Right cardiac atrium (tissue), 5 donors: Measurements from ENCODE around the gene CNFN. TPM values are rescaled to one million over a fixed set of nuclear protein-coding genes. Genes with fewer than 3 reads are reported as not detected.

Experiments
- ATAC-seq, 2 donors: fragments of 200-7000 bp; cut with Tn5 transposase; one replicate each; pipeline versions ENCODE4 v1.8.0 to v1.9.1; 2020; ENCODE audit warnings: moderate library complexity in 2 of 2, mild to moderate bottlenecking in 1 of 2
- DNase-seq, 3 donors: peaks; one replicate each; pipeline ENCODE4 v3.0.0-alpha.2; 2020
- H3K27ac ChIP-seq: one replicate; pipeline ENCODE4 v1.5.1; 2013; ENCODE audit warnings: mild to moderate bottlenecking, low read length, control low read depth, moderate library complexity
- H3K27me3 ChIP-seq: one replicate; pipeline ENCODE4 v1.6.1; 2013; ENCODE audit not compliant: control insufficient read depth, insufficient read depth
- H3K4me1 ChIP-seq: one replicate; pipeline ENCODE4 v1.6.1; 2013; ENCODE audit warnings: low read length; ENCODE audit not compliant: control insufficient read depth, insufficient read depth
- H3K4me3 ChIP-seq: one replicate; pipeline ENCODE4 v1.5.1; 2013; ENCODE audit warnings: low read length, control low read depth
- H3K9me3 ChIP-seq: one replicate; pipeline ENCODE4 v1.6.1; 2013; ENCODE audit warnings: low read length; ENCODE audit not compliant: control insufficient read depth
- WGBS: extraction: QIAGEN DNeasy Blood & Tissue Kit; methylation state at CpG from one replicate; pipeline ENCODE4 v1.1.7; 2013; 5-methylcytosine and 5-hydroxymethylcytosine counted together
- intact Hi-C, 4 donors: fragments of 100-400 bp; cut with DNase I; formaldehyde crosslinking; loops; one replicate each; pipeline versions ENCODE4 v1.11.0 to v1.14.0; 2022 to 2023
- polyA plus RNA-seq: library from polyadenylated mRNA; stranded (reverse); fragments of 200-250 nt; gene quantifications from one replicate; pipeline ENCODE4 v1.2.3, GENCODE V29; 2013
- total RNA-seq, 4 donors: library from RNA; stranded (reverse); fragmentation: NEBNext Ultra II Directional; extraction: Animal tissue kit (Norgen Biotek cat#: 25700); gene quantifications; one replicate each; pipeline ENCODE4 v1.2.1, GENCODE V29; 2021
- donor health status: healthy with polysubstance abuse.
- donor health status: DM: no; HTN: yes; CAD: no.
- donor health status: DM: no; HTN: no; CAD: no.
- donor health status: DM: no; HTN: yes; CAD: no; lungs with severe emphysema.
- donor health status: DM: yes; HTN: yes; CAD: no.

CNFN gene
- total and polyA plus RNA-seq, 5 donors: 0.50 to 1.9 (median 0.78) TPM; not detected in 1

DNA sequence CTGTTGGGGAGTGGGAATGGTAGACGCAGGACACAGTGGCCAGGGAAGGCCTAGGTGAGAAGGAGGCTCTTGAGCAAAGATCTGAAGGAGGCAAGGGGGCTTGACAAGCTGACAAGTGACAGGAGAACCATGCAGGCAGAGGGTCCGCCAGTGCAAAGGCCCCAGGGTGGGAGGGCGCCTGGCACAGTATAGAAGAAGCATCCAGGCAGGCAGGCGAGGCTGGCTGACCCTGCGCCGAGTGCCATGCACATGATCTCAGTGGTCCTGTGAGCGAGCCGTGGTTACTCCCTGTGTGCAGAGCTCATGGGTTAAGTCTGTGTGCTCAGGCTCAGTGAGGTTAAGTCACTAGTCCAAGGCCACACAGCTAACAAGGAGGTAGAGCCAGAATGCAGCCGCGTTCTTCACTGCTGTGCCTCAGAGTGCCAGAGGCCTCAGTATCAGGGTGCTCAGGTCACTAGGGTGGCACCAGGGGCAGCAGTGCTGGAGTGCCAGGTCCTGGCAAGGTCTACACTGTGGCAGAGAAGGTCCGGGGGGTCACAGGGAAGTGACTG is 15.2 kb downstream of the CNFN start:
- DNase-seq: peak in 1 of 3 donors; percentile 38
- H3K27ac ChIP-seq: no peak overlapping the region
- no peaks in the 10 kb centered on the region for H3K27me3 ChIP-seq
- intact Hi-C loops: no loop called here
- 96% methylated on average over 11 of the region's 11 CpGs for WGBS
- H3K4me1 ChIP-seq: no peaks in the 10 kb centered on the region
- H3K9me3 ChIP-seq: no peaks in the 10 kb centered on the region
- no peak overlapping the region for H3K4me3 ChIP-seq
- ATAC-seq: no peak

DNA sequence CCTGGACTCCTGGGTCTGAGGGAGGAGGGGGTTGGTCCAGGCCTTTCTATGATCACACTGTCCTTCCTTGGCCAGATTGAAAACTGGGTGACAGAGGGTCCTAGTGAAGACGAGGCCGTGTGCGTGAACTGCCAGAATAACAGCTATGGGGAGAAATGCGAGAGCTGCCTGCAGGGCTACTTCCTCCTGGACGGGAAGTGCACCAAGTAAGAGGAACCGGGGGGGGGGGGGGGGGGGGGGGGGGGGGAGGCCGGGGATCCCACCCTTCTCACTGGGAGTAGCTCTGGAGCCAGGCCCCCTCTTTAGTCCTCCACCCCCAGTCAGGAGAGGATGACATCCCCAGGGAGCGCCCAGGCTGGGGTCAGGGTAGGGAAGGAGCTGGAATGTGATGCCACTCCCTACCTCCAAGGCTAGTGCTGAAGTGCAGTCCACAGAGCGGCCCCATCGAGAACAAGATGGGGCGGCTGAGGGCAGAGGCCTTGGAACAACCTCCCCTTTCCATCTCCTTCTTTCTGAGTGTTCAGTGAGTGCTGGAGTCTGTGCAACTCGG is 19.4 kb downstream of the CNFN start:
- Histone ChIP-seq H3K9me3 (no peaks in the 10 kb centered on the region), H3K4me1 (no peaks in the 10 kb centered on the region), H3K27me3 (no peaks in the 10 kb centered on the region), H3K4me3 (no peak overlapping the region), H3K27ac (no peak overlapping the region)
- 76% methylated on average over 12 of the region's 12 CpGs for WGBS
- intact Hi-C loops: no loop called here
- ATAC-seq: no peak
- DNase-seq: peak in 1 of 3 donors; percentile 19

DNA sequence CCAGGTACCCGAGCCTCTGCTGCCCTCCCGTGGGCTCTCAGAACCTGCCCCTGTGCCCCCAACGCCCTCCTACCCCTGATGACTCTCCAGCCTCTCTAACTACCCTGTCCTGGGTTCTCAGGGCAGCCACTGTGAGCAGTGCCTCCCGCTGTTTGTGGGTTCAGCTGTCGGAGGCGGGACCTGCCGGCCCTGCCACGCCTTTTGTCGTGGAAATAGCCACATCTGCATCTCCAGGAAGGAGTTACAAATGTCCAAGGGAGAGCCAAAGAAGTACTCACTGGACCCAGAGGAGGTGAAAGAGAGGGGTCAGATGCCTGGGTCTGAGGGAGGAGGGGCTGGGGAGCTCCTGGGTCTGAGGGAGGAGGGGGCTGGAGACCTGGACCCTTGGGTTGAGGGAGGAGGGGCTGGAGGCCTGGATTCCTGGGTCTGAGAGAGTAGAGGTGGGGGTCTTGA is 20.0 kb downstream of the CNFN start:
- Histone ChIP-seq H3K4me1 (no peaks in the 10 kb centered on the region), H3K27me3 (no peaks in the 10 kb centered on the region), H3K9me3 (no peaks in the 10 kb centered on the region), H3K27ac (no peak overlapping the region), H3K4me3 (no peak overlapping the region)
- ATAC-seq (no peak), DNase-seq (no peak)
- 78% methylated on average over 9 of the region's 9 CpGs for WGBS
- intact Hi-C loops: no loop called here

DNA sequence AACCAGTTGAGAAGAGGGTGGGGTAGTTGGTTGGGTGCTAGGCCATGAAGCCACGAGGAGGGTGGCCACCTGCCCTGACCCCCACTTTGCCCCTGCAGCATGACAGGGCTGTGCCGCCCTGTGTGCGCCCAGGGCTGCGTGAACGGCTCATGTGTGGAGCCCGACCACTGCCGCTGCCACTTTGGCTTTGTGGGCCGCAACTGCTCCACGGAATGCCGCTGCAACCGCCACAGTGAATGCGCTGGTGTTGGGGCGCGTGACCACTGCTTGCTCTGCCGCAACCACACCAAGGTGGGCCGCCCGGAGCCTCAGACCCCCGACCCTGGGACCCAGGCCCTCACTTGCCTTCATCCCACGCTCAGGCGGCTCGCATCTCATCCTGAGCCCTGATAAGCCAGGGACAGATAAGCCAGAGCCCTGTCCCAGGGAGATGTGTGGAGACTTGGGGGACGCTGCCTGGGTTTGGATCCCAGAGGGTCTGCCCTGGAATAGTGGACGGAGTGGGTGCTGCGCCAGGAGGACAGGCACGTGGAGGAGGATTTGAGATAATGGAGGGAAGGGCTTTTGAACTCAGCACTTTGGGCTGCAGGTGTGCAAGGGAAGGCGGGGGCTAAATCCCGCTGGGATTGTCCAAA is 20.5 kb downstream of the CNFN start:
- ATAC-seq (no peak), DNase-seq (no peak)
- Histone ChIP-seq H3K4me3 (no peak overlapping the region), H3K9me3 (no peaks in the 10 kb centered on the region), H3K4me1 (no peaks in the 10 kb centered on the region), H3K27ac (no peak overlapping the region), H3K27me3 (no peaks in the 10 kb centered on the region)
- intact Hi-C loops: no loop called here
- WGBS: 91% methylated on average over 27 of the region's 27 CpGs

DNA sequence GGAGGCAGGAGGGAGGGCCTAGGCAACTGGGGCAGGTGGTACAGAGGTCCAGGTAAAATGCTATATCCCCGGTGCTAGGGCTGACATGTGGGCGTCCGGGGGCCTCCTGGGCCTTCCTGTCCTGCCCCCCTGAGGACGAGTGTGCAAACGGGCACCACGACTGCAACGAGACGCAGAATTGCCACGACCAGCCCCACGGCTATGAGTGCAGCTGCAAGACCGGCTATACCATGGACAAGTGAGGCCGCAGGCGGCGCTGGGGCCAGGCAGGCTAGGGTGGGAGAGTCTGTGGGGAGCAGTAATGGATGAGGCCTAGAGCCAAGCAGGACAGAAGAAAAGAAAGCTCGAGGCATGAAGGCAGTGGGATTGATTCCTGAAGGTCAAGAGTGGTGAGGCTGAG is 21.3 kb downstream of the CNFN start:
- H3K4me3 ChIP-seq: no peak overlapping the region
- WGBS: 93% methylated on average over 15 of the region's 15 CpGs
- no peak overlapping the region for H3K27ac ChIP-seq
- intact Hi-C loops: no loop called here
- DNase-seq (no peak), ATAC-seq (peak in 1 of 2 donors; percentile 7)
- no peaks in the 10 kb centered on the region for H3K27me3 ChIP-seq
- H3K4me1 ChIP-seq: no peaks in the 10 kb centered on the region
- no peaks in the 10 kb centered on the region for H3K9me3 ChIP-seq

DNA sequence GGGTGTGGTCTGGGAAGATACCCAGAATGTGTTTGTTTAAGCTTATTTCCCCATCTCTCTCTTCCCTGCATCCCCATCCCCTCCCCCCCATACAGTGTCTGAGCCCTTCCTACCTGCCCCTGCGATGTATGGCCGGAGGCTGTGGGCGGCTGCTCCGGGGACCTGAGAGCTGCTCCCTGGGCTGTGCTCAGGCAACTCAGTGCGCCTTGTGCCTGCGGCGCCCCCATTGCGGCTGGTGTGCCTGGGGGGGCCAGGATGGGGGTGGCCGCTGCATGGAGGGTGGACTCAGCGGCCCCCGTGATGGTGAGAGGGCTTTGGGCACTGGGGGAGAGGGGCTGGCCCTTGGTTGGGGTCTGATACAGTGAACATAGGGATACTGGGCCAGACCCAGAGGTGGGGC is 21.7 kb downstream of the CNFN start:
- DNase-seq (no peak), ATAC-seq (no peak)
- H3K4me1 ChIP-seq: no peaks in the 10 kb centered on the region
- peaks cover 1% of the 10 kb centered on the region for H3K9me3 ChIP-seq
- intact Hi-C loops: no loop called here
- no peak overlapping the region for H3K4me3 ChIP-seq
- no peaks in the 10 kb centered on the region for H3K27me3 ChIP-seq
- no peak overlapping the region for H3K27ac ChIP-seq
- 95% methylated on average over 11 of the region's 11 CpGs for WGBS

DNA sequence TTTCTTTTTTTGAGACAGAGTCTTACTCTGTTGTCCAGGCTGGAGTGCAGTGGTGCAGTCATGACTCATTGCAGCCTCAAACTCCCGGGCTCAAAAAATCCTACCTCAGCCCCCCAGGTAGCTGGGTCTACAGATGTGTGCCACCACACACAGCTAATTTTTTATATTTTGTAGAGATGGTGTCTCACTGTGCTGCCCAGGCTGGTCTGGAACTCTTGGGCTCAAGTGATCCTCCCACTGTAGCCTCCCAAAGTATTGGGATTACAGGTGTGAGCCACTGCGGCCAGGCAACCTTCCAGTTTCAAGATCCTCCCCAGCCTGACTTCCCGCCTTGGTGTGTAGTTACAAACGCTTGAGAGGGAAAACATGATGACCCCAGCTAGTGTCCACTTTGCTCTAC is 22.2 kb downstream of the CNFN start:
- H3K4me3 ChIP-seq: no peak overlapping the region
- H3K4me1 ChIP-seq: no peaks in the 10 kb centered on the region

DNA sequence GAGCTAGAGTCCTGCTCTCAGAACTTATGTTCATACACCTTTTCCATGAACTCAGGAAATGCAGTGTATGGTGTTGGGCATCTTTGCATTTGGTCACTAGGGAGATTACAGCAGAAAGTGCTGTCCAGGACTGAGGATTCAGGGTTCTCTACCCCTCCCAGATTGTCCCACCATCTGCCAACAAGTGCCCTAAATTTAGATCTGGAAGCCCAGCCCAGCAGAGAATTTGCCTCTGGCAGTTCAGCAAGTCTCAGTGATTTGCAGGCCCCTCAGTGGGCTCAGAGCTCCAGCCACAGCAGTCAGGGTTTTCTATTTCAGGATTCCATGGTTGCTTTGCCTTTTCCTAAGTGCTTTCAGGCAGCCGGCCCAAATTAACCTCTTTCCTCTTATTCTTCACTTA is 23.4 kb downstream of the CNFN start:
- no peaks in the 10 kb centered on the region for H3K4me1 ChIP-seq

More for the DNA sequence above, 22.2 kb downstream of the CNFN start:
- DNase-seq: no peak
- Histone ChIP-seq H3K27ac (no peak overlapping the region), H3K27me3 (no peaks in the 10 kb centered on the region), H3K9me3 (peaks cover 1% of the 10 kb centered on the region)
- intact Hi-C loops: no loop called here
- WGBS: 94% methylated on average over 4 of the region's 4 CpGs
- ATAC-seq: no peak

DNA sequence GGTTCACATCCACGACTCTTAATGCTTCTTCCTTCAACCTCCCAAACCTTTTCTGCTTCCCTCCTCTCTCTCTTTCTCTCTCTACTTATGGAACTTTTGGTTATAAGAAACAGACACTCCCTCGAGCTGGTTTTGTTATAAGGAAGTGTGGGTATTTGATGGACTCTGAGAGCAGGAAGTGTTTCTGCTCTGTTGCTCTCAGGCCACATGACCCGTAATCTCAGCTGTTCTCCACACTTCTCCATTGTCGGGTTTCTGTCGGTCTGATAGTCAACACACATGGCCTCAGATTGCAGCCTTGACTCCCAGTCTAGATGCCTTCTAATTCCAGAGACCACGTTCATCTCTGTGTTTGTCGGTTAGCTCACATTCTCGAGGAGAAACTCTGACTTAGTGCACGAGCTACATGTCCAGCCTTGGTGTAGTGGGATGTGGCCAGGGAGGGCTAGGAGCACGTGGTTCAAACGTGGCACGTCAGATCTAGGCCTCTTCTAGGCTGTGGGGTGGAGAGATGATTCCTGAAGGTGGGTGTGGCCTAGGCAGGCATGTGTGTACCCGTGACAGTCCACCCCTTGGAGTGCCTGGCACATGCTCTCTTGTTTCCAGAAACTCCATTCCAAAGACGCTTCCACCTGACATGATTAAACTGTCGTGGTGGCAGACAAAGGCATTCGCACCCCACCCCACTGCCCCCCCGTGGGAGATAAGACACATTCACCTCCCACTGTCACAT is 26.3 kb downstream of the CNFN start:
- no peaks in the 10 kb centered on the region for H3K4me1 ChIP-seq
- 83% methylated on average over 17 of the region's 17 CpGs for WGBS
- H3K9me3 ChIP-seq: peaks cover 1% of the 10 kb centered on the region
- no peak for ATAC-seq
- no peak overlapping the region for H3K4me3 ChIP-seq
- no peak for DNase-seq
- no peak overlapping the region for H3K27ac ChIP-seq
- H3K27me3 ChIP-seq: no peaks in the 10 kb centered on the region
- intact Hi-C loops: no loop called here

More for the DNA sequence above, 23.4 kb downstream of the CNFN start:
- no peak overlapping the region for H3K4me3 ChIP-seq
- peak overlapping the region; percentile 62 for H3K27ac ChIP-seq
- ATAC-seq (peak; percentile 4 to 47), DNase-seq (peak in 1 of 3 donors; percentile 41)
- peaks cover 1% of the 10 kb centered on the region for H3K9me3 ChIP-seq
- H3K27me3 ChIP-seq: no peaks in the 10 kb centered on the region
- WGBS: 46% methylated on average over 1 of the region's 1 CpG
- intact Hi-C loops: no loop called here

DNA sequence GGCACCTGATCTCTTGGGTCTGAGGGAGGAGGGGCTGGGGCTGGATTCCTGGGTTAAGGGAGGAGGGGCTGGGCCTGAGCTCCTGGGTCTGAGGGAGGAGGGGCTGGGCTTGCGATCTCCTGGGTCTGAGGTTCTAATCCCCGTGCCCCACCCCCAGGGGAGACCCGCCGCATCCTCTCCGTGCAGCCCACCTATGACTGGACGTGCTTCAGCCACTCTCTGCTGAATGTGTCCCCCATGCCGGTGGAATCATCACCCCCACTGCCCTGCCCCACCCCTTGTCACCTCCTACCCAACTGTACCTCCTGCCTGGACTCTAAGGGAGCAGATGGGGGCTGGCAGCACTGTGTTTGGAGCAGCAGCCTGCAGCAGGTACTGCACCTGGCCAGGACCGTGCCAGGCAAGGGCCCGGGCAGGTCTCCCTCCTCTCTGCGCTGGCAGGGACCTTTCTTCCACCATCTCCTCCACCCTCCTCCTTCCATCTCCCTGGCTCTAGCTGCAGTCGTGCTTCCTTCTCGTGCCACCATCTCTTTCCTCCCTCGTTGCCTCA is 27.1 kb downstream of the CNFN start:
- ATAC-seq (no peak), DNase-seq (peak in 2 of 3 donors; percentile 27 to 61)
- WGBS: 93% methylated on average over 13 of the region's 13 CpGs
- Histone ChIP-seq H3K27ac (no peak overlapping the region), H3K9me3 (peaks cover 1% of the 10 kb centered on the region), H3K27me3 (no peaks in the 10 kb centered on the region), H3K4me1 (no peaks in the 10 kb centered on the region), H3K4me3 (no peak overlapping the region)
- intact Hi-C loops: no loop called here

DNA sequence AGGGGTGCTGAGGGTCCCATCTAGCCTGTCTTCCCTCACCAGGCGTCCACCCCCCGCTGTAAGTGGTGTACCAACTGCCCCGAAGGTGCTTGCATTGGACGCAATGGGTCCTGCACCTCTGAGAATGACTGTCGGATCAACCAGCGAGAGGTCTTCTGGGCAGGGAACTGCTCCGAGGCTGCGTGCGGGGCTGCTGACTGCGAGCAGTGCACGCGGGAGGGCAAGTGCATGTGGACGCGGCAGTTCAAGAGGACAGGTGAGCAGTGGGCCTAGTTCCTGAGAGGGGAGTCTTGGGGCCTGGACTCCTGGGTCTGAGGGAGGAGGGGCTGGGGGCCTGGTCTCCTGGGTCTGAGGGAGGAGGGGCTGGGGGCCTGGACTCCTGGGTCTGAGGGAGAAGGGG is 27.8 kb downstream of the CNFN start:
- WGBS: 95% methylated on average over 14 of the region's 14 CpGs
- intact Hi-C loops: no loop called here
- Histone ChIP-seq H3K27ac (no peak overlapping the region), H3K4me3 (no peak overlapping the region), H3K9me3 (peaks cover 1% of the 10 kb centered on the region), H3K4me1 (no peaks in the 10 kb centered on the region), H3K27me3 (no peaks in the 10 kb centered on the region)
- ATAC-seq (no peak), DNase-seq (no peak)
